Measurements from ENCODE around the gene DGAT2.

- TF ChIP-seq, protein P1, sequence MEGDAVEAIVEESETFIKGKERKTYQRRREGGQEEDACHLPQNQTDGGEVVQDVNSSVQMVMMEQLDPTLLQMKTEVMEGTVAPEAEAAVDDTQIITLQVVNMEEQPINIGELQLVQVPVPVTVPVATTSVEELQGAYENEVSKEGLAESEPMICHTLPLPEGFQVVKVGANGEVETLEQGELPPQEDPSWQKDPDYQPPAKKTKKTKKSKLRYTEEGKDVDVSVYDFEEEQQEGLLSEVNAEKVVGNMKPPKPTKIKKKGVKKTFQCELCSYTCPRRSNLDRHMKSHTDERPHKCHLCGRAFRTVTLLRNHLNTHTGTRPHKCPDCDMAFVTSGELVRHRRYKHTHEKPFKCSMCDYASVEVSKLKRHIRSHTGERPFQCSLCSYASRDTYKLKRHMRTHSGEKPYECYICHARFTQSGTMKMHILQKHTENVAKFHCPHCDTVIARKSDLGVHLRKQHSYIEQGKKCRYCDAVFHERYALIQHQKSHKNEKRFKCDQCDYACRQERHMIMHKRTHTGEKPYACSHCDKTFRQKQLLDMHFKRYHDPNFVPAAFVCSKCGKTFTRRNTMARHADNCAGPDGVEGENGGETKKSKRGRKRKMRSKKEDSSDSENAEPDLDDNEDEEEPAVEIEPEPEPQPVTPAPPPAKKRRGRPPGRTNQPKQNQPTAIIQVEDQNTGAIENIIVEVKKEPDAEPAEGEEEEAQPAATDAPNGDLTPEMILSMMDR (IDR thresholded peaks at IDR 0.05; ENCODE audit: insufficient read depth, low read length, poor library complexity, severe bottlenecking), result no peak
- no peak for TF ChIP-seq EZH2phosphoT487 (conservative IDR thresholded peaks at IDR 0.05; ENCODE audit: low read length)
Observed at GRCh38 chr11:75790986-75791385, 22.4 kb downstream of the DGAT2 start.

Data from SU-DHL-6 (cell line).